GM10248 (cell line): ENCODE results near the gene IL22RA1.

Experiments
- CTCF ChIA-PET: fragments of 300-600 bp; sonication (Branson Sonifier 250); formaldehyde crosslinking; extraction: SDS; loops from one replicate; lab custom pipeline; 2021; ENCODE audit warnings: antibody characterized with exemption; lab: Yijun Ruan, JAX
- POLR2A ChIA-PET: fragments of 350-650 bp; sonication (Branson Sonifier 250); formaldehyde crosslinking; extraction: SDS; loops from one replicate; lab custom pipeline; 2020; ENCODE audit warnings: antibody characterized with exemption; lab: Yijun Ruan, JAX
- DNase-seq: peaks from one replicate; pipeline ENCODE4 v3.0.0; 2012; ENCODE audit errors: extremely low spot score
- TF ChIP-seq, protein P1 (sequence below): IDR thresholded peaks from 2 replicates; pipeline ENCODE4 v1.5.1; 2012; ENCODE audit warnings: mild to moderate bottlenecking, low read depth; ENCODE audit errors: extremely low read depth, missing control alignments, control extremely low read depth

IL22RA1 gene

DNA sequence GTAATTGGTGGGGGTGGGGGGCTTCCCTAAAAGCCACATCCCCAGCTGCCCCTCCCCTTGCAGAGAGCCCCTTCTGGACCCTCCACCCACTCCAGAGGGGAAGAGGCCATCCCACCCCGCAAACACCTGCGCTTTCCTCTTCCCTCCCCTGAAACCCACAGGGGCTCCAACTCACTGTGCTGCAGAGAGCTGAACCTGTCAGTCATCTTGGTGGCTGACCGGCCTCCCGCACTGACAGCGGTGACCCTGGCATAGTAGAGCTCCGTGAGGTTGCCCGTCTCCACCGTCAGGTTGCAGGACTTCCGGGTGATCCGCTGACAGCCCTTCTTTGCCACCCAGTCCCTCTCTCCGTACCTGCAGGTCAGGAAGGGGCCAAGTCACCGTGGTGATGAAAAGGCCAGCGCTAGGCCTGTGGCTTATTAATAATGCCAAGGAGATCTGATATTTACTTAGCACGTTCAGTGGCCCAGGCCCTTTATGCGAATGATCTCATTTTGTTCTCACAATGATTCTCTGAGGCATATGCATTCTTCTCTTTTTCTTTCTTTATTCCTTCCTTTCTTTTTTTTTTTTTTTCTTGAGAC is 5.9 kb downstream of the IL22RA1 start:
- DNase-seq, result no peak
- POLR2A ChIA-PET, result no interaction called here
- TF ChIP-seq, protein P1, sequence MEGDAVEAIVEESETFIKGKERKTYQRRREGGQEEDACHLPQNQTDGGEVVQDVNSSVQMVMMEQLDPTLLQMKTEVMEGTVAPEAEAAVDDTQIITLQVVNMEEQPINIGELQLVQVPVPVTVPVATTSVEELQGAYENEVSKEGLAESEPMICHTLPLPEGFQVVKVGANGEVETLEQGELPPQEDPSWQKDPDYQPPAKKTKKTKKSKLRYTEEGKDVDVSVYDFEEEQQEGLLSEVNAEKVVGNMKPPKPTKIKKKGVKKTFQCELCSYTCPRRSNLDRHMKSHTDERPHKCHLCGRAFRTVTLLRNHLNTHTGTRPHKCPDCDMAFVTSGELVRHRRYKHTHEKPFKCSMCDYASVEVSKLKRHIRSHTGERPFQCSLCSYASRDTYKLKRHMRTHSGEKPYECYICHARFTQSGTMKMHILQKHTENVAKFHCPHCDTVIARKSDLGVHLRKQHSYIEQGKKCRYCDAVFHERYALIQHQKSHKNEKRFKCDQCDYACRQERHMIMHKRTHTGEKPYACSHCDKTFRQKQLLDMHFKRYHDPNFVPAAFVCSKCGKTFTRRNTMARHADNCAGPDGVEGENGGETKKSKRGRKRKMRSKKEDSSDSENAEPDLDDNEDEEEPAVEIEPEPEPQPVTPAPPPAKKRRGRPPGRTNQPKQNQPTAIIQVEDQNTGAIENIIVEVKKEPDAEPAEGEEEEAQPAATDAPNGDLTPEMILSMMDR, result no peak
- CTCF ChIA-PET, result interaction anchor here (0.7 to 1.1 kb wide), 2 partner anchors 14 to 255 kb away, joined by 3 read pairs; no protein-coding TSS in a partner anchor

GRCh38 chr1:24134376-24134775 is 8.6 kb downstream of the IL22RA1 start:
- CTCF ChIA-PET, result interaction anchor here (1.0 to 2.4 kb wide), 2 partner anchors 16 to 257 kb away, joined by 3 to 14 read pairs; no protein-coding TSS in a partner anchor

GRCh38 chr1:24133819-24134218 is 9.1 kb downstream of the IL22RA1 start:
- no peak for DNase-seq
- CTCF ChIA-PET, result interaction anchor here (2.4 kb wide), 1 partner anchor 16 kb away, joined by 14 read pairs; no protein-coding TSS in a partner anchor
- TF ChIP-seq, protein P1, result no peak
- POLR2A ChIA-PET, result no interaction called here

More at GRCh38 chr1:24134376-24134775, 8.6 kb downstream of the IL22RA1 start:
- POLR2A ChIA-PET, result no interaction called here
- TF ChIP-seq, protein P1, result no peak
- no peak for DNase-seq

DNA sequence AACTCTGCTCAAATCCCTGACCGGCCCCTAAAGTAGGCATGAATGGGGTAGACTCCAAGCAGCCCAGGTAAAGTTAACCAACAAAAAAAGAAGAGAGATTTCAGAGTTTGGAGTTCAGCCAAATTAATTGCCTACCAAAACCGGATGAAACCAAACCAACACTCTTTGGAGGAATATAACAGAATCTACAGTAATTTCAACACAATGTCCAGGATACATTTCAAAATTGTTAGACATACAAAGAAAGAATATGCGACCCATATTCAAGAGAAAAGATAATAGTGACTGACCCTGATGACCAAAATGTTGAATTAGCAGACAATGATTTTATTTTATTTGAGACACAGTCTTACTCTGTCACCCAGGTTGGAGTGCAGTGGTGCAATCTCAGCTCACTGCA is 12.6 kb downstream of the IL22RA1 start:
- TF ChIP-seq, protein P1, result no peak
- DNase-seq, result no peak
- POLR2A ChIA-PET, result no interaction called here
- CTCF ChIA-PET, result no interaction called here

DNA sequence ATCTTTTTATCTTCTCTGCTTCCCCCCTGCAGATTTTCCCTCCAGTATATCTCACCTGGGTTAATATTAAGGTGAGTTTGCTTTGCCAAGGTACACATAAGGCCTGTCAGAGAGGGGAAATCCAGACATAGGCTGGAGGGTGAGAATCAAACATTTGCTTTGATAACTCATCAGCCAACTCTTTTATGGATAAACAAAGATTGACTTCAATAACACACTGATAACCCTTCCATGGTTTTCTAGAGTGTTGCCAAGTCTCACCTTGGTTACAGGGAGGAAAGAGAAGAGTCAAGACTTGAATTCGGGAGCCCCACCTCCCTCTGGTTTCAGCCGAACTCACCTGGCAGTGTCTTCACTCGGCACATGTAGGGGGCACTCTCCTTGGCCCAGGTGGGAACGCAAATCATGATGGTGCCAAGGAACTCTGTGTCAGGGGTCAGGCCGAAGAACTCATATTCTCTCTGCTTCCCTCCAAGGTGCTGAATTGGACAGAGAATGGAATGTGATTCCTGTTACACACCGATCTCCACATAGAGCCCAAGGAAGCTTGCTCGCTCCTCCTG is 15.1 kb downstream of the IL22RA1 start:
- DNase-seq, result no peak
- CTCF ChIA-PET, result interaction anchor here (3.6 kb wide), 1 partner anchor 22 kb away, joined by 18 read pairs; no protein-coding TSS in a partner anchor
- POLR2A ChIA-PET, result no interaction called here
- TF ChIP-seq, protein P1, result no peak

DNA sequence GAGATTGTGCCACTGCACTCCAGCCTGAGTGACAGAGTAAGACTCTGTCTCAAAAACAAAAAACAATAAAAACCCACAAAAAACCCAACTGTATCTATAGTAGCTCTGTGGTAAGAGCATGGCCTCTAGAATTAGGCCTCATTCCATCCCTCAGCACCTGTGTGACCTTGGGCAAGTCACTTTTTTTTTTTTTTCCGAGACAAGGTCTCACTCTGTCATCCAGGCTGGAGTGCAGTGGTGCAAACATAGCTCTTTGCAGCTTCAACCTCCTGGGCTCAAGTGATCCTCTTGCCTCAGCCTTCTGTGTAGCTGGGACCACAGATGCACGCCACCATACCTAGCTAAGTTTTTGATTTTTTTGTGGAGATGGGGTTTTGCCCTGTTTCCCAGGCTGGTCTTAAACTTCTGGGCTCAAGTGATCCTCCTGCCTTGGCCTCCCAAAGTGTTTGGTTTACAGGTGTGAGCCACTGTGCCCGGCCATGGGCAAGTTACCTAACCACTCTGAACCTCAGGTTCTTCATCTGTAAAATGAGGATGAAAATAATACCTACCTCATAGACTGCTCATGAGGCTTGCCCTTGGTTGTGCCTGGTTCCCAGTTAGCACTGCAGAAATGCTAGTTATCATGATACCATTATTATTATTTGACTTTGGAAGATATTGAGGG is 15.7 kb downstream of the IL22RA1 start:
- TF ChIP-seq, protein P1, result no peak
- no peak for DNase-seq
- ChIA-PET CTCF (interaction anchor here (1.6 to 3.6 kb wide), 3 partner anchors 15 to 264 kb away, joined by 5 to 18 read pairs (median 6); partner anchors contain the start of gene MYOM3), POLR2A (no interaction called here)
